GM12878 (cell line): ENCODE measurements around the gene NRP2.

ENCODE experiments used
- ASH2L ChIP-seq: fragments of 300-600, 200-600 bp; sonication (generic); IDR thresholded peaks from 2 replicates; pipeline ENCODE4 v1.6.1; 2017; ENCODE audit warnings: low read depth, mild to moderate bottlenecking, borderline replicate concordance
- CHD2 ChIP-seq: IDR thresholded peaks from 2 replicates; pipeline ENCODE4 v1.6.1; 2011; ENCODE audit warnings: low read depth, low read length, improper control_type of control experiment, borderline replicate concordance
- EP300 ChIP-seq, 2 experiments: fragments of 150-350 bp in 1 of 2; IDR thresholded peaks; 2 replicates each; pipeline ENCODE4 v1.6.1; 2011 to 2012; ENCODE audit warnings: low read depth in 2 of 2, low read length in 2 of 2, borderline replicate concordance in 1 of 2, improper control_type of control experiment in 1 of 2, inconsistent platforms in 1 of 2; ENCODE audit not compliant: control insufficient read depth in 1 of 2
- NR2C2 ChIP-seq: IDR thresholded peaks from 2 replicates; pipeline ENCODE4 v1.6.1; 2011; ENCODE audit warnings: borderline replicate concordance, low read depth; ENCODE audit not compliant: control insufficient read depth, insufficient read length
- PAX5 ChIP-seq: IDR thresholded peaks from 2 replicates; pipeline ENCODE4 v1.6.1; 2011; ENCODE audit warnings: low read depth, low read length, borderline replicate concordance
- POLR2A ChIP-seq: IDR thresholded peaks from 2 replicates; pipeline ENCODE4 v1.6.1; 2011; ENCODE audit warnings: low read depth, mild to moderate bottlenecking, low read length
- SP1 ChIP-seq: IDR thresholded peaks from one replicate; pipeline ENCODE4 v1.6.1; 2011; ENCODE audit warnings: low read depth, low read length
- SPI1 ChIP-seq: IDR thresholded peaks from 2 replicates; pipeline ENCODE4 v1.6.1; 2011; ENCODE audit warnings: low read depth, mild to moderate bottlenecking, low read length, moderate library complexity, borderline replicate concordance; ENCODE audit not compliant: insufficient read depth
- TBL1XR1 ChIP-seq: IDR thresholded peaks from 2 replicates; pipeline ENCODE4 v1.6.1; 2012; ENCODE audit warnings: low read depth, low read length, improper control_type of control experiment
- YY1 ChIP-seq: IDR thresholded peaks from 2 replicates; pipeline ENCODE4 v1.6.1; 2011; ENCODE audit warnings: low read depth, mild to moderate bottlenecking, low read length
- TF ChIP-seq, protein P1 (sequence below), 3 experiments: IDR thresholded peaks in 2 of 3; conservative IDR thresholded peaks in 1 of 3; 2 replicates each; pipeline ENCODE4 v1.5.1; 2011; ENCODE audit warnings: low read depth in 3 of 3, low read length in 3 of 3, mild to moderate bottlenecking in 3 of 3, control low read depth in 2 of 3, moderate library complexity in 2 of 3, inconsistent platforms in 1 of 3, mixed read lengths in 1 of 3; ENCODE audit not compliant: control insufficient read depth in 2 of 3, insufficient read depth in 1 of 3; ENCODE audit errors: extremely low read depth in 1 of 3
- TF ChIP-seq, protein P2 (sequence below): fragments of 450-650 bp; IDR thresholded peaks from 2 replicates; pipeline ENCODE4 v1.6.1; 2017; ENCODE audit warnings: mild to moderate bottlenecking, moderate library complexity

DNA sequence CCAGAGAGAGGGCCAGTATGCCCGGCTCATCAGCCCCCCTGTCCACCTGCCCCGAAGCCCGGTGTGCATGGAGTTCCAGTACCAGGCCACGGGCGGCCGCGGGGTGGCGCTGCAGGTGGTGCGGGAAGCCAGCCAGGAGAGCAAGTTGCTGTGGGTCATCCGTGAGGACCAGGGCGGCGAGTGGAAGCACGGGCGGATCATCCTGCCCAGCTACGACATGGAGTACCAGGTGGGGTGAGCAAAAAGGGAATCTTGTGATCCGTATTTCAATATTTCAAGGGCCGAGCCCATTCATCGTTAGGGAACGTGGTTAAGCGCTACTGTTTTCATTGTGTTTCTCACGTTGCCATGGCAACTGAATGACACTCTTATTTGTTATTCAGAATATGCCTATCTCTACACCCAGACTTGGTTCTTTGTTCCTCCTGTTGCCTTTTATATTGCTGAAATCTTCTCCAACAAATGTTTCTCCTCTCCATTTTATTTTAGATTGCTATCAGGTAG, 81.5 kb downstream of the NRP2 start:
- TF ChIP-seq ASH2L (no peak), SP1 (no peak), EP300 (IDR thresholded peaks at IDR 0.05; ENCODE audit: borderline replicate concordance in 1 of 2, control insufficient read depth in 1 of 2, low read depth in 2 of 2, low read length in 2 of 2) (no peak), TBL1XR1 (no peak), SPI1 (no peak), YY1 (no peak), CHD2 (no peak), POLR2A (no peak), NR2C2 (no peak), PAX5 (no peak)
- TF ChIP-seq, protein P1, sequence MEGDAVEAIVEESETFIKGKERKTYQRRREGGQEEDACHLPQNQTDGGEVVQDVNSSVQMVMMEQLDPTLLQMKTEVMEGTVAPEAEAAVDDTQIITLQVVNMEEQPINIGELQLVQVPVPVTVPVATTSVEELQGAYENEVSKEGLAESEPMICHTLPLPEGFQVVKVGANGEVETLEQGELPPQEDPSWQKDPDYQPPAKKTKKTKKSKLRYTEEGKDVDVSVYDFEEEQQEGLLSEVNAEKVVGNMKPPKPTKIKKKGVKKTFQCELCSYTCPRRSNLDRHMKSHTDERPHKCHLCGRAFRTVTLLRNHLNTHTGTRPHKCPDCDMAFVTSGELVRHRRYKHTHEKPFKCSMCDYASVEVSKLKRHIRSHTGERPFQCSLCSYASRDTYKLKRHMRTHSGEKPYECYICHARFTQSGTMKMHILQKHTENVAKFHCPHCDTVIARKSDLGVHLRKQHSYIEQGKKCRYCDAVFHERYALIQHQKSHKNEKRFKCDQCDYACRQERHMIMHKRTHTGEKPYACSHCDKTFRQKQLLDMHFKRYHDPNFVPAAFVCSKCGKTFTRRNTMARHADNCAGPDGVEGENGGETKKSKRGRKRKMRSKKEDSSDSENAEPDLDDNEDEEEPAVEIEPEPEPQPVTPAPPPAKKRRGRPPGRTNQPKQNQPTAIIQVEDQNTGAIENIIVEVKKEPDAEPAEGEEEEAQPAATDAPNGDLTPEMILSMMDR (IDR thresholded peaks at IDR 0.05 in 2 of 3, conservative IDR thresholded peaks at IDR 0.05 in 1 of 3; ENCODE audit: control insufficient read depth in 2 of 3, extremely low read depth in 1 of 3, insufficient read depth in 1 of 3, low read depth in 3 of 3, low read length in 3 of 3), result peak; percentile 5 to 19 (median 17); a peak in 3 of 6 replicates
- TF ChIP-seq, protein P2, sequence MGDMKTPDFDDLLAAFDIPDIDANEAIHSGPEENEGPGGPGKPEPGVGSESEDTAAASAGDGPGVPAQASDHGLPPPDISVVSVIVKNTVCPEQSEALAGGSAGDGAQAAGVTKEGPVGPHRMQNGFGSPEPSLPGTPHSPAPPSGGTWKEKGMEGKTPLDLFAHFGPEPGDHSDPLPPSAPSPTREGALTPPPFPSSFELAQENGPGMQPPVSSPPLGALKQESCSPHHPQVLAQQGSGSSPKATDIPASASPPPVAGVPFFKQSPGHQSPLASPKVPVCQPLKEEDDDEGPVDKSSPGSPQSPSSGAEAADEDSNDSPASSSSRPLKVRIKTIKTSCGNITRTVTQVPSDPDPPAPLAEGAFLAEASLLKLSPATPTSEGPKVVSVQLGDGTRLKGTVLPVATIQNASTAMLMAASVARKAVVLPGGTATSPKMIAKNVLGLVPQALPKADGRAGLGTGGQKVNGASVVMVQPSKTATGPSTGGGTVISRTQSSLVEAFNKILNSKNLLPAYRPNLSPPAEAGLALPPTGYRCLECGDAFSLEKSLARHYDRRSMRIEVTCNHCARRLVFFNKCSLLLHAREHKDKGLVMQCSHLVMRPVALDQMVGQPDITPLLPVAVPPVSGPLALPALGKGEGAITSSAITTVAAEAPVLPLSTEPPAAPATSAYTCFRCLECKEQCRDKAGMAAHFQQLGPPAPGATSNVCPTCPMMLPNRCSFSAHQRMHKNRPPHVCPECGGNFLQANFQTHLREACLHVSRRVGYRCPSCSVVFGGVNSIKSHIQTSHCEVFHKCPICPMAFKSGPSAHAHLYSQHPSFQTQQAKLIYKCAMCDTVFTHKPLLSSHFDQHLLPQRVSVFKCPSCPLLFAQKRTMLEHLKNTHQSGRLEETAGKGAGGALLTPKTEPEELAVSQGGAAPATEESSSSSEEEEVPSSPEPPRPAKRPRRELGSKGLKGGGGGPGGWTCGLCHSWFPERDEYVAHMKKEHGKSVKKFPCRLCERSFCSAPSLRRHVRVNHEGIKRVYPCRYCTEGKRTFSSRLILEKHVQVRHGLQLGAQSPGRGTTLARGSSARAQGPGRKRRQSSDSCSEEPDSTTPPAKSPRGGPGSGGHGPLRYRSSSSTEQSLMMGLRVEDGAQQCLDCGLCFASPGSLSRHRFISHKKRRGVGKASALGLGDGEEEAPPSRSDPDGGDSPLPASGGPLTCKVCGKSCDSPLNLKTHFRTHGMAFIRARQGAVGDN, result no peak
